Caco-2 (cell line): Measurements from ENCODE around the gene PPP6R3. TPM values are rescaled to one million over a fixed set of nuclear protein-coding genes. Genes with fewer than 3 reads are reported as not detected.

ENCODE experiments used
- BruUV-seq: library from RNA; stranded (reverse); fragments of 400-500 nt; replicated peaks from 2 replicates; lab custom pipeline; 2021; lab: Mats Ljungman, UMichigan
- CTCF ChIA-PET: fragments of 300-600 bp; sonication (Branson Sonifier 250); formaldehyde crosslinking; loops from one replicate; lab custom pipeline; 2022; ENCODE audit warnings: antibody characterized with exemption; lab: Charles Lee
- POLR2A ChIA-PET: fragments of 300-600 bp; sonication (Branson Sonifier 250); formaldehyde crosslinking; loops from one replicate; lab custom pipeline; 2022; ENCODE audit warnings: antibody characterized with exemption; lab: Charles Lee
- DNase-seq, 2 experiments: peaks; one replicate each; pipeline versions ENCODE4 v3.0.0 to v3.0.0-alpha.2; 2020 to 2022
- H3K27me3 ChIP-seq: replicated peaks from 2 replicates; pipeline ENCODE4 v1.6.0; 2011; ENCODE audit warnings: low read length; ENCODE audit not compliant: control insufficient read depth, insufficient read depth
- H3K36me3 ChIP-seq: 2 replicates; pipeline ENCODE4 v1.5.1; 2011; ENCODE audit warnings: low read length; ENCODE audit not compliant: control insufficient read depth, insufficient read depth
- H3K4me1 ChIP-seq: fragments of 250-450 bp; sonication (Bioruptor Pico); 2 replicates; pipeline ENCODE4 v1.5.1; 2020; ENCODE audit warnings: mild to moderate bottlenecking
- H3K4me3 ChIP-seq: 2 replicates; pipeline ENCODE4 v1.5.1; 2011; ENCODE audit warnings: low read depth, mild to moderate bottlenecking, control low read depth, low read length
- H3K9me3 ChIP-seq: fragments of 250-450 bp; sonication (Bioruptor Pico); 2 replicates; pipeline ENCODE4 v1.5.1; 2020; ENCODE audit warnings: mild to moderate bottlenecking, moderate library complexity
- H3K27ac Mint-ChIP-seq: one replicate; pipeline ENCODE4 v1.8.0; 2022; ENCODE audit warnings: mixed read lengths; ENCODE audit not compliant: unreplicated experiment
- H3K27me3 Mint-ChIP-seq: one replicate; pipeline ENCODE4 v1.8.0; 2022; ENCODE audit warnings: mixed read lengths; ENCODE audit not compliant: insufficient read depth, unreplicated experiment
- H3K36me3 Mint-ChIP-seq: one replicate; pipeline ENCODE4 v1.8.0; 2022; ENCODE audit warnings: mild to moderate bottlenecking, mixed read lengths; ENCODE audit not compliant: insufficient read depth, unreplicated experiment
- H3K4me1 Mint-ChIP-seq: one replicate; pipeline ENCODE4 v1.8.0; 2022; ENCODE audit warnings: low read depth, mixed read lengths; ENCODE audit not compliant: unreplicated experiment
- H3K4me3 Mint-ChIP-seq: one replicate; pipeline ENCODE4 v1.8.0; 2022; ENCODE audit warnings: mild to moderate bottlenecking, moderate library complexity, mixed read lengths; ENCODE audit not compliant: unreplicated experiment
- H3K9me3 Mint-ChIP-seq: one replicate; pipeline ENCODE4 v1.8.0; 2022; ENCODE audit warnings: mixed read lengths; ENCODE audit not compliant: unreplicated experiment
- intact Hi-C: fragments of 100-400 bp; cut with micrococcal nuclease; formaldehyde crosslinking; loops from one replicate; pipeline ENCODE4 v1.10.0; 2022; ENCODE audit not compliant: unreplicated experiment
- total RNA-seq: library from RNA; stranded (reverse); gene quantifications from 2 replicates; pipeline ENCODE4 v1.2.3, GENCODE V29; 2022
- TF ChIP-seq, protein P1 (sequence below), 2 experiments: fragments of 200-600 bp in 1 of 2; IDR thresholded peaks; 1 replicate in 1 of 2; 2 replicates in 1 of 2; pipeline versions ENCODE4 v1.5.1 to v1.8.0; 2011 to 2022; ENCODE audit warnings: antibody characterized with exemption in 1 of 2, control low read depth in 1 of 2, inconsistent platforms in 1 of 2, low read depth in 1 of 2, low read length in 1 of 2, mild to moderate bottlenecking in 1 of 2, moderate library complexity in 1 of 2; ENCODE audit not compliant: insufficient read depth in 1 of 2, severe bottlenecking in 1 of 2, unreplicated experiment in 1 of 2

Gene PPP6R3
- total RNA-seq, 1 experiment from 2014 or later, result 276 TPM

DNA sequence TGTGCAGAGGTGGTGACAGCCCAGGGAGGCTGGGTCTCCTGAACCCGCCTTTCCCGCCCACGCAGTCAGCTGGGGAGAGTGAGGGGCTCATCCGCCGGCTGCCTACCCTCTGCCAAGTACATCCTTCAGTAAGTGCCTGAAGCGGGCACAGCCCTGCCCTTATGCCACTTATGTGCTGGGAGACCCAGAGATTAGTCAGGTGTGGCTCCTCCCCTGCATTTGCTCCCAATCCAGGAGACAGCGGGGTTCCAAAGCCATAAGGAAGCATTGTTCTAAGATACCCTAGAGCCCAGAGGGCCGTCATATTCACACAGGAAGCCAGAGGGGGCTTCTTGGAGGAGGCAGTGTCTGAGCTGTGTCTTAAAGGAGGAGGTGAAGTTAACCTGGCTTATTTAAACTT, 5.8 kb upstream of the PPP6R3 start:
- no peak overlapping the region for H3K27ac Mint-ChIP-seq
- Histone ChIP-seq H3K4me1 (0 out of 2 replicates have a peak, but pooled peaks cover 8% of the 10 kb centered on the region), H3K4me3 (no peak overlapping the region), H3K9me3 (no peaks in the 10 kb centered on the region), H3K27me3 (no peaks in the 10 kb centered on the region), H3K36me3 (0 out of 2 replicates have a peak, but pooled peaks cover 3% of the 10 kb centered on the region)
- CTCF ChIA-PET, result no interaction called here
- H3K27me3 Mint-ChIP-seq, result no peaks in the 10 kb centered on the region
- H3K4me3 Mint-ChIP-seq, result no peak overlapping the region
- POLR2A ChIA-PET, result no interaction called here
- BruUV-seq, result no TSS peak
- H3K9me3 Mint-ChIP-seq, result no peaks in the 10 kb centered on the region
- peaks cover 18% of the 10 kb centered on the region for H3K36me3 Mint-ChIP-seq
- intact Hi-C loops, result no loop called here
- DNase-seq, result no peak
- TF ChIP-seq, protein P1, sequence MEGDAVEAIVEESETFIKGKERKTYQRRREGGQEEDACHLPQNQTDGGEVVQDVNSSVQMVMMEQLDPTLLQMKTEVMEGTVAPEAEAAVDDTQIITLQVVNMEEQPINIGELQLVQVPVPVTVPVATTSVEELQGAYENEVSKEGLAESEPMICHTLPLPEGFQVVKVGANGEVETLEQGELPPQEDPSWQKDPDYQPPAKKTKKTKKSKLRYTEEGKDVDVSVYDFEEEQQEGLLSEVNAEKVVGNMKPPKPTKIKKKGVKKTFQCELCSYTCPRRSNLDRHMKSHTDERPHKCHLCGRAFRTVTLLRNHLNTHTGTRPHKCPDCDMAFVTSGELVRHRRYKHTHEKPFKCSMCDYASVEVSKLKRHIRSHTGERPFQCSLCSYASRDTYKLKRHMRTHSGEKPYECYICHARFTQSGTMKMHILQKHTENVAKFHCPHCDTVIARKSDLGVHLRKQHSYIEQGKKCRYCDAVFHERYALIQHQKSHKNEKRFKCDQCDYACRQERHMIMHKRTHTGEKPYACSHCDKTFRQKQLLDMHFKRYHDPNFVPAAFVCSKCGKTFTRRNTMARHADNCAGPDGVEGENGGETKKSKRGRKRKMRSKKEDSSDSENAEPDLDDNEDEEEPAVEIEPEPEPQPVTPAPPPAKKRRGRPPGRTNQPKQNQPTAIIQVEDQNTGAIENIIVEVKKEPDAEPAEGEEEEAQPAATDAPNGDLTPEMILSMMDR (IDR thresholded peaks at IDR 0.05; ENCODE audit: insufficient read depth in 1 of 2, low read depth in 1 of 2, low read length in 1 of 2, severe bottlenecking in 1 of 2, unreplicated experiment in 1 of 2), result no peak
- peaks cover 6% of the 10 kb centered on the region for H3K4me1 Mint-ChIP-seq

DNA sequence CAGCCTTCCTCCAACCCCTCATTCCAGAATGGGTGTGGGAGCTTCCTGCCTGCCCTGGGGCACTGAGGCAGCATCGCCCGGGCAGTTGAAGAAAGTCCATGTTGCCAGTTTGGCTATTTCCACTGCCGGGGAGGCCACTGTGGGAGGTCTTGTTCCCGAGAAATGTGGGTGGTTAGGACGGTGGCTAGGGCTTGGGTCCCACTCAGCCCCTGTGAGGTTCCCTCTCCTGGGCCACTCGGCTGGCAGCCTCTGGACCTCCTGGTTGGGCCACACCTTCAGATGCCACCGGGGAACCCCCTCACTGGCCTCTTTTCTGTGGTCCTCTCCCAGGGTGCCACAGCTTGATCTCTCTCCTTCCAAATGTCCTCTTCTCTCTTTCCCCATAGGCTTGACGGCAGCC, 5.1 kb upstream of the PPP6R3 start:
- Mint-ChIP-seq H3K36me3 (peaks cover 21% of the 10 kb centered on the region), H3K27ac (no peak overlapping the region), H3K9me3 (no peaks in the 10 kb centered on the region), H3K27me3 (no peaks in the 10 kb centered on the region), H3K4me3 (no peak overlapping the region), H3K4me1 (peaks cover 6% of the 10 kb centered on the region)
- no TSS peak for BruUV-seq
- ChIA-PET CTCF (no interaction called here), POLR2A (no interaction called here)
- intact Hi-C loops, result no loop called here
- Histone ChIP-seq H3K9me3 (no peaks in the 10 kb centered on the region), H3K27me3 (no peaks in the 10 kb centered on the region), H3K4me3 (no peak overlapping the region), H3K4me1 (0 out of 2 replicates have a peak, but pooled peaks cover 8% of the 10 kb centered on the region), H3K36me3 (no peaks in the 10 kb centered on the region)
- TF ChIP-seq, protein P1 (IDR thresholded peaks at IDR 0.05; ENCODE audit: insufficient read depth in 1 of 2, low read depth in 1 of 2, low read length in 1 of 2, severe bottlenecking in 1 of 2, unreplicated experiment in 1 of 2), result no peak
- no peak for DNase-seq

DNA sequence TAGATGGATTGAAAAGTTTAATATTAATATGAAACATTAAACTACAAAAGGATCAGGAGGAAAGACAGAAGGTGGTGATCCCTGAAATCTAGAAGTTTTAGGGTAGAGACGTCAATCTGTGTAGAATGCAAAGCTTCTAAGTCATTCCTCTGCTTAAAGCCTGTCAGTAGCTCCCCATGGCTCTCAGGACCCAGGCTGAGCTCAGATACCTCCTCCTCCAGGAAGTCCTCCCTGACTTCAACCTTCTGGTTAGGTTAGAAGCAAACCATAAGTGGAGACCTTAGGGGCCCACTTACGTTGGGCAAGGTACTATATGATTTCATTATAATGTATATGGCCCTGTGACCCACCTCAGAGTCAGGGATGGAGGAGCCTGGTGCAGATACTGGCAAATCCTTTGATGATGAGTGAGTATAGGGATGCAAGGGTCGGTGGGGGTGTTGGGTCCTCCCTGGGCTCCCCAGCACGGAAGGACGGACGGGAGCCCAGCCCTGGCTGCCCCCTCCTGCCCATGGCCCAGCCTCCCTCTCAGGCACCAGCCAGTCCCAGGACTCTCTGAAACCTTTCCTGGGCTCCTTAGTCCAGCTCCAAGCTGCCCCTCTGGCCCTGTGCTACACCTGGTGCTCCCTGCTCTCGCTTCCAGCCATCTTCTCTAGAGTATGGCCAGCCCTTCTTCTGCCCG, 3.2 kb upstream of the PPP6R3 start:
- Histone ChIP-seq H3K4me3 (no peak overlapping the region), H3K9me3 (no peaks in the 10 kb centered on the region), H3K27me3 (no peaks in the 10 kb centered on the region), H3K36me3 (peaks cover 1% of the 10 kb centered on the region; the same call in 1 of the 2 replicates), H3K4me1 (peaks cover 12% of the 10 kb centered on the region)
- TF ChIP-seq, protein P1 (IDR thresholded peaks at IDR 0.05; ENCODE audit: insufficient read depth in 1 of 2, low read depth in 1 of 2, low read length in 1 of 2, severe bottlenecking in 1 of 2, unreplicated experiment in 1 of 2), result no peak
- no peak overlapping the region for H3K27ac Mint-ChIP-seq
- intact Hi-C loops, result no loop called here
- H3K4me1 Mint-ChIP-seq, result peaks cover 7% of the 10 kb centered on the region
- no TSS peak for BruUV-seq
- H3K36me3 Mint-ChIP-seq, result peaks cover 24% of the 10 kb centered on the region
- ChIA-PET CTCF (interaction anchor here (0.5 kb wide), 1 partner anchor 166 kb away, joined by 3 read pairs; no protein-coding TSS in a partner anchor), POLR2A (no interaction called here)
- no peaks in the 10 kb centered on the region for H3K27me3 Mint-ChIP-seq
- no peak overlapping the region for H3K4me3 Mint-ChIP-seq
- H3K9me3 Mint-ChIP-seq, result no peaks in the 10 kb centered on the region
- DNase-seq, result no peak
